Stimulated activated memory B cell treated with anti-CD40 and anti-IgM and Interleukin-4, amounts not matched to agents 10 μg/mL and 1 μg/mL and 100 μg/mL, for 72 hours (primary cell): Measurements from ENCODE around the gene ALOX15.
"Not testable (repeated sequence)": the region's sequence is repeated elsewhere in the genome, so short reads cannot be mapped to it uniquely, and the experiment has no call there.

Source experiments
- ATAC-seq: fragments of 150-1000 bp; cut with Tn5 transposase; 2 replicates; pipeline ENCODE4 v1.10.0; 2021
- H3K27ac Mint-ChIP-seq: one replicate; pipeline ENCODE4 v1.8.0; 2022; ENCODE audit warnings: mild to moderate bottlenecking, mixed read lengths
- H3K27me3 Mint-ChIP-seq: one replicate; pipeline ENCODE4 v1.8.0; 2022; ENCODE audit warnings: mixed read lengths
- H3K36me3 Mint-ChIP-seq: one replicate; pipeline ENCODE4 v1.8.0; 2022; ENCODE audit warnings: mixed read lengths
- H3K4me1 Mint-ChIP-seq: one replicate; pipeline ENCODE4 v1.8.0; 2022; ENCODE audit warnings: mixed read lengths
- H3K4me3 Mint-ChIP-seq: one replicate; pipeline ENCODE4 v1.8.0; 2022; ENCODE audit warnings: mild to moderate bottlenecking, moderate library complexity, mixed read lengths
- H3K9me3 Mint-ChIP-seq: one replicate; pipeline ENCODE4 v1.8.0; 2022; ENCODE audit warnings: mixed read lengths

ALOX15 gene

DNA sequence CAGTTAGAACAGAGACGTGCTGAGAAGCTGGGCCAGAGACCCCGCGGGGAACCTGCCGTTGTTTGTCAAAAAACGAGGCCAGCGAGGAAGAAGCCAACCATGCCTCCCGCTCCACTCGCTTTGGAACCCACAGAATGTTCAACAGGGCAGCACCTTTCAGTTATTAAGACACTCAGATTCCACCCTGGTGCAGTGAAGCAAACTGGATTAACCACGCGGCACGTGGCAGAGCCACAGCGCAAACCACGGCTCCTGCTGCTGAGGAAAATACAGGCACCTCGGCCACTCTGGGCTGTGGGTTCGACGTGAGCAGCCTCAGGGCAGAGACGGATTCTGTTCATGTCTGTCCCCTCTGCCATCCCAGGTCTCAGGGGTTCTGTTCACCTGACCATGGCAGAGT, 24.4 kb downstream of the ALOX15 start:
- no peaks in the 10 kb centered on the region for H3K4me1 Mint-ChIP-seq
- no peak for ATAC-seq
- H3K36me3 Mint-ChIP-seq = no peaks in the 10 kb centered on the region
- H3K9me3 Mint-ChIP-seq = no peaks in the 10 kb centered on the region
- no peak overlapping the region for H3K27ac Mint-ChIP-seq
- peaks cover 15% of the 10 kb centered on the region for H3K27me3 Mint-ChIP-seq
- H3K4me3 Mint-ChIP-seq = no peak overlapping the region

DNA sequence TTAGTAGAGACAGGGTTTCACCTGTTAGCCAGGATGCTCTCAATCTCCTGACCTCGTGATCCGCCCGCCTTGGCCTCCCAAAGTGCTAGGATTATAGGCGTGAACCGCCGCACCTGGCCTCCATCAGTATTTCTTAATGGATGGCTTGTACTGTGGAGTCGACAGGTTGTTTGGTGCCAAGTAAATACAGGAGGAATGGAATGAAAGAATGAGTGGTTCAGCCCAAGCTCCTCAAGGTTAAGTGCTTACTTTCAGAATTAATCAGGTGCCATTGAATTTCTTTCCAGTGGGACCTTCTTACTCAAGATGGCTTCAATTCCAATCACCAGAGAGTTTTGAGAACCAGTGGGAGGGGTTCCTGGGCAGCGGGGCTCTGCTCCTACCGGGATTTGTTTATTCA, 25.0 kb downstream of the ALOX15 start:
- Mint-ChIP-seq H3K36me3 (no peaks in the 10 kb centered on the region), H3K27ac (no peak overlapping the region), H3K9me3 (no peaks in the 10 kb centered on the region), H3K27me3 (peaks cover 18% of the 10 kb centered on the region), H3K4me1 (no peaks in the 10 kb centered on the region), H3K4me3 (no peak overlapping the region)
- no peak for ATAC-seq

DNA sequence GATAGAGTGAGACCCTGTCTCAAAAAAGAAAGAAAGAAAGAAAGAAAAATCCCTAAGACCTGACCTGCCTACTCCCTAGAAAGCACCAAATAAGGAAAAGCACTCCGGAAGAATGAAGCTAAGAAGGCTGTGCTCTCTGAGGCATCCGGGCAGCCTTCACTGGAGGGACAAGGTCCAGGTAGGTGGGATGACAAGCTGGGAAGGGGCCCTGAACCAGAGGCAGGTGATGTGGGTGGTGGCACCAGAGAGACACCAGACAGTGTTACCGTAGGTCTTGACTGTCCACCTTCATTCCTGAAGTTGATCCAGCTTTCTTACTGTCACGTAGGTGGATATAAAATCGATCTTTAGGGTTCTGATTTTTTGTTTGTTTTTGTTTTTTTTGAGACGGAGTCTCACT, 30.8 kb downstream of the ALOX15 start:
- no peak overlapping the region for H3K27ac Mint-ChIP-seq
- peaks cover 42% of the 10 kb centered on the region for H3K27me3 Mint-ChIP-seq
- H3K4me3 Mint-ChIP-seq = no peak overlapping the region
- H3K36me3 Mint-ChIP-seq = no peaks in the 10 kb centered on the region
- no peak for ATAC-seq
- H3K4me1 Mint-ChIP-seq = peaks cover 2% of the 10 kb centered on the region
- H3K9me3 Mint-ChIP-seq = no peaks in the 10 kb centered on the region

DNA sequence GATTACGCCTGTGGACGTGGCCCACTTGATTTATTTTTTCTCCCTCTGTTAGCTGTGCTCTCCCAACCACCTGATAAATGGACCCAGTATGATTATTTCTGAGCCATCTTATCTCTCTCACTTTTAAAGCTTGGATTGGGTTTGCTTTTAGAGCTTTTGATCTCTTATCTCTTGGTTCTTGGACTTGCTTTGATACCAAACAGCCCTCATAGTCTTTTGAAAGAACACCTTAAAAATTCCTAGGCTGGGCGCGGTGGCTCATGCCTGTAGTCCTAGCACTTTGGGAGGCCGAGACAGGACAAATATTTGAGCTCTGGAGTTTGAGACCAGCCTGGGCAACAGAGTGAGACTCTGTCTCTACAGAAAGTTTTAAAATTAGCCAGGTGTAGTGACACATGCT, 31.3 kb downstream of the ALOX15 start:
- Mint-ChIP-seq H3K36me3 (no peaks in the 10 kb centered on the region), H3K4me1 (peaks cover 7% of the 10 kb centered on the region), H3K4me3 (no peak overlapping the region), H3K9me3 (no peaks in the 10 kb centered on the region), H3K27me3 (peaks cover 43% of the 10 kb centered on the region), H3K27ac (no peak overlapping the region)
- no peak for ATAC-seq

DNA sequence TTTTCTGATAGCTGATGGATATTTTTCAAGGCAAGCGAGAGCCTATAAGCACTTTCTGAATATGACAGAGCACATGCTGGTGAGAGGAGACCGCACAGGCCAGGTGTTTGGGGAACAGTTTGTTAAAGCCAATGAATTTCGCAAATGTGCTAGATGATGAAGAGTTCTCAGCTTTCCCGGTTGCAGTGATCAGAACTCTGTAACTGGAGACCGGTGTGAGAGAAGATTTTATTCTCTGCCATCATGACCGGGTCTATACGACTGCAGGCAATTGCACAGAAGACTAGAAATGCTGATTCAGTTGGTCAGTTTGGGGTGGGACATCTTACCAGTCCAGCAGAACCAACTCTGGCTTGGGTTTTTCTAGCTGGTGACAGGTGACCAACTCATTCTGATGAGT, 31.7 kb downstream of the ALOX15 start:
- no peak for ATAC-seq
- H3K27ac Mint-ChIP-seq = no peak overlapping the region
- H3K27me3 Mint-ChIP-seq = peaks cover 43% of the 10 kb centered on the region
- no peak overlapping the region for H3K4me3 Mint-ChIP-seq
- no peaks in the 10 kb centered on the region for H3K9me3 Mint-ChIP-seq
- no peaks in the 10 kb centered on the region for H3K36me3 Mint-ChIP-seq
- peaks cover 7% of the 10 kb centered on the region for H3K4me1 Mint-ChIP-seq

DNA sequence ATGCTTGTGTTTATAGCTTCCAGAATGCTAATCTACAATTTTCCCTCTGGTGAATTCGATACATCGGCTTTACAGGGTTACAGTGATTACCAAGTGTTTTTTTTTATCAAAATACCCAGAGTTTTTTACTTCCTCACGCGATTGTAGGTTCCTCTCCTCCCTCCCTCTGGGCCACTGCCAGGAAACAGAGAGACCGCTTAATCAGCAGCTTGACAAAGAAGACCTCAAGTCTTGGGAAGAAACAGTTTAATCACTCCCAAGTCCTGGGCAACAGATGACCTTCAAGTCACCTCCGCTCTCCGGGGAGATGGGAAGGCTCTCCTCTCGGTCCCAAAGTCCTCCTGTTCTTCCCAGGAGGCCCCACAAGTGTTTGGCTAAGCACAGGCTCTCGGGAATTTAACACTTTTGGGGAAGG, 33.7 kb downstream of the ALOX15 start:
- no peak overlapping the region for H3K27ac Mint-ChIP-seq
- peaks cover 7% of the 10 kb centered on the region for H3K4me1 Mint-ChIP-seq
- ATAC-seq = no peak
- peaks cover 54% of the 10 kb centered on the region for H3K27me3 Mint-ChIP-seq
- H3K4me3 Mint-ChIP-seq = no peak overlapping the region
- no peaks in the 10 kb centered on the region for H3K36me3 Mint-ChIP-seq
- no peaks in the 10 kb centered on the region for H3K9me3 Mint-ChIP-seq

DNA sequence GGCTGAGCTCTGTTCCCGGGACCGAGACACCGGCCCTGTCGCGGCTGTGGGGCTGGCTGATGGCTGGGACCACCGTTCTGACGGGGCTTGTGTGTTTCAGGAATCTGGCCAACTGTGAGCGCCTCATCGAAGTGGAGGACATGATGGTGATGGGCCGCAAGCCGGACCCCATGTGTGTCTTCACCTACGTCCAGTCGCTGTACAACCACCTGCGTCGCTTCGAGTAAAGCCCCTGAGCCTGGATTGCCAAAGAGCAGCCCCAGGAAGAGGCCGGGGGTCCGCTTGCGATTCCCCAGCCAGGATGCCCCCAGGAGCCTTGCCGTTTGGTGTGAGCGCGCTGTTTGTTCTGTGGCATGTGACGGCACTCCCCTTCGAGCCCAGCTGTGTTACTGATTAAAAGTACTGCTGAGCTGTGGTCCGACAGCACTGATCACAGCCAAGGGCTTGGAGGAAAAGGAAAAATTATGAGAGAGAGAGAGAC, 34.2 kb downstream of the ALOX15 start:
- no peaks in the 10 kb centered on the region for H3K36me3 Mint-ChIP-seq
- peaks cover 54% of the 10 kb centered on the region for H3K27me3 Mint-ChIP-seq
- ATAC-seq = no peak
- H3K9me3 Mint-ChIP-seq = no peaks in the 10 kb centered on the region
- H3K27ac Mint-ChIP-seq = no peak overlapping the region
- H3K4me1 Mint-ChIP-seq = peaks cover 7% of the 10 kb centered on the region
- H3K4me3 Mint-ChIP-seq = no peak overlapping the region

DNA sequence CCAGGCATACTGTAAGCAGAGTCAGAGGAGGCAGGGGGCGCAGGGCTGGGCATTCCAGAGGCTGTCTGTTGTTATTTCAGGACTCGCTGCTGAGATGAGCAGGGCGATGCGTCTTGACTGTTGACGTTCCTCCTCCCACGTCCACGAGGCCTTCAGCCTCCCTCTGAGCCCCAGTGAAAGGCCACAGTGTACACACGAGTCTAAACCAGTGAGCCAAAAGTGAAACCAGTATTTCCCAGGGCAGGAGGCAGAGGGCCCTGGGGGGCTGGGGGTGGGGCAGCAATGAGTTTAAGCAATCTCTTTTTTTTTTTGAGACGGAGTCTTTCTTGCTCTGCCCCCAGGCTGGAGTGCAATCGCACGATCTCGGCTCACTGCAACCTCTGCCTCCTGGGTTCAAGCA, 35.7 kb downstream of the ALOX15 start:
- no peaks in the 10 kb centered on the region for H3K36me3 Mint-ChIP-seq
- H3K27ac Mint-ChIP-seq = no peak overlapping the region
- peak; percentile 67 for ATAC-seq
- H3K4me1 Mint-ChIP-seq = peaks cover 7% of the 10 kb centered on the region
- peaks cover 44% of the 10 kb centered on the region for H3K27me3 Mint-ChIP-seq
- H3K9me3 Mint-ChIP-seq = no peaks in the 10 kb centered on the region
- no peak overlapping the region for H3K4me3 Mint-ChIP-seq

DNA sequence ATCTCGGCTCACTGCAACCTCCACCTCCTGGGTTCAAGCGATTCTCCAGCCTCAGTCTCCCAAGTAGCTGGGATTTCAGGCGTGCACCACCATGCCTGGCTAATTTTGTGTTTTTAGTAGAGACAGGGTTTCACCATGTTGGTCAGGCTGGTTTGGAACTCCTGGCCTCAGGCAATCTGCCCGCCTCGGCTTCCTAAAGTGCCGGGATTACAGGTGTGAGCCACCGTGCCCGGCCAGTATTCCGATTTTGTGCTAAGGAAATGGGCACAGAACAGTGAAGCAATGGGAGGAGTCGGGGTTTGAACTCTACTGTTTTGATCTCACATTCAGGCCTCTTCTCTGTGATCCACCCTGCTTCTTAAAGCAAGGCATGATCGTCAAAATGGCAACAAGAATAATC, 36.7 kb downstream of the ALOX15 start:
- not testable (repeated sequence) for H3K36me3 Mint-ChIP-seq, H3K9me3 Mint-ChIP-seq, H3K4me1 Mint-ChIP-seq, H3K4me3 Mint-ChIP-seq, H3K27ac Mint-ChIP-seq, ATAC-seq
- H3K27me3 Mint-ChIP-seq = peaks cover 50% of the 10 kb centered on the region

DNA sequence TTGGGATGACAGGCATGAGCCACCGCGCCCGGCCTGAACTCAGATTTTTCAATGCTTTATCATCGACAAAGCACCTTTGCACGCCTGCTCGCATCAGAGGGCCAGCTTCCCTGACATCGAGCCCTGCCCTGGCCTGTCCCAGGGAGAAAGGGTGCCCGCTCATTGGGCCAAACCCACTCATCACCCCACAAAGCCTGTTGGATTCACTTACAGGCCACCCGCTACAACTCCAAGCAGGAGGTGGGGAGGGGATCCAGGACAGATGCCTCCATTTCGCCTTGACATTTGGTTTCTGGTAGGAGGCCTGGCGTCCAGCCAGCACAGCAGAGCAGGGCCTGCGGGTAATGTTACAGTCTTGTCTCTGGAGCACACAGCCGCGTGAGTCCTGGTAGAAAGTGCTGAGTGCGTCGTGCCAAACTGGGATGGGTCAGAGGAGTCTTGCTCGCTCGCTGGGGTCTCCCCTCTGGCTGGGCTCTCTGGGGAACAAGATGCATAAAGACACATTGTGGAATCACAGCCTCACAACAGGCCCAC, 37.3 kb downstream of the ALOX15 start:
- Mint-ChIP-seq H3K36me3 (no peaks in the 10 kb centered on the region), H3K4me3 (no peak overlapping the region), H3K27ac (no peak overlapping the region), H3K9me3 (no peaks in the 10 kb centered on the region), H3K27me3 (peaks cover 50% of the 10 kb centered on the region), H3K4me1 (peaks cover 7% of the 10 kb centered on the region)
- no peak for ATAC-seq

DNA sequence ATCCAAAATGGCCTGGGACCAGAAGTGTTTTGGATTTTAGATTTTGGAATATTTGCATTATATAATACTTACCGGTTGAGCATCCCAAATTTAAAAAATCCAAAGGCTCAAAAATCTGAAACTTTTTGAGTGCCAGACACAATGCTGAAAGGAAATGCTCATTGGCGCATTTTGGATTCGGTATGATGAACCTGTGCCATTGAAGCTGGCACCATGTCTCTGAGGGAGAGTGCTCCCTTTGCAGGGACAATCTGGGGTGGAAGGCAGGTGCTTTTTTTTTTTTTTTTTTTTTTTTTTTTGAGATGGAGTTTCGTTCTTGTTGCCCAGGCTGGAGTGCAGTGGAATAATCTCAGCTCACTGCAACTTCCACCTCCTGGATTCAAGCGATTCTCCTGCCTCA, 39.4 kb downstream of the ALOX15 start:
- Mint-ChIP-seq H3K9me3 (no peaks in the 10 kb centered on the region), H3K27me3 (peaks cover 50% of the 10 kb centered on the region), H3K4me3 (no peak overlapping the region), H3K27ac (no peak overlapping the region), H3K36me3 (no peaks in the 10 kb centered on the region), H3K4me1 (peaks cover 7% of the 10 kb centered on the region)
- no peak for ATAC-seq

DNA sequence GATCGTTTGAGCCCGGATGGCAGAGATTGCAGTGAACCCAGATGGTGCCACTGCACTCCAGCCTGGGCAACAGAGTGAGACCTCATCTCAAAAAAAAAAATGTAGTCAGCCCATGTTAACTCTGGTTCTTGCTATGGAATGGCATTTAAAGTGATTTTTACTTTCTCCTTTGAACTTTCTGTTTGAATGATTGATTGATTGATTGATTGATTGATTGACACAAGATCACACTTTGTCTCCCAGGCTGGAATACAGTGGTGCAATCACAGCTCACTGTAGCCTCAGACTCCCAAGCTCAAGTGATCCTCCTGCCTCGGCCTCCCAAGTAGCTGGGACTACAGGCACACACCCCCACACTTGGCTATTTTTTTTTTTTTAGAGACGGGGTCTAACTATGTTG, 40.2 kb downstream of the ALOX15 start:
- Mint-ChIP-seq H3K4me3 (no peak overlapping the region), H3K36me3 (no peaks in the 10 kb centered on the region), H3K4me1 (peaks cover 7% of the 10 kb centered on the region), H3K9me3 (no peaks in the 10 kb centered on the region), H3K27me3 (peaks cover 57% of the 10 kb centered on the region), H3K27ac (no peak overlapping the region)
- no peak for ATAC-seq

DNA sequence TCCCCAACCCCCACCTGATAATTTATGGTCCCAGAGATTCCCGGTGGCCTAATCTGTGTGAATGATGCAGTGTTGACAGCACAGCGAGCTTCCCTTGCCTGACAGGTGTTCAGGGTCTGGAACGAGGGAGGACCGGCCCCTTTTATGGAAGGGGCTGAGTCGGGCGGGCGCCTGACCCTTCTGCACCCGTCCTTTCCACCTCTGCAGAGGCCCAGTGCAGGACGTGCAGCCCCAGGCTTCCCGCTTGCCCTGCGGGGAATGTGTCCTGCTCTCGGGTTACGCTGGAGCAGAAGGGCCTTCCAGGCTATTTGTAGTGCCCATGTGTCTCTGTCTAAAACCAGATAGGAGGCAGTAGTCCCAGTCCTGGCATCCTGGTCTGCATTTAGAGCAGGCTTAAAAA, 40.9 kb downstream of the ALOX15 start:
- Mint-ChIP-seq H3K36me3 (no peaks in the 10 kb centered on the region), H3K27ac (no peak overlapping the region), H3K27me3 (peaks cover 55% of the 10 kb centered on the region), H3K4me3 (no peak overlapping the region), H3K9me3 (no peaks in the 10 kb centered on the region), H3K4me1 (peaks cover 3% of the 10 kb centered on the region)
- ATAC-seq = no peak

DNA sequence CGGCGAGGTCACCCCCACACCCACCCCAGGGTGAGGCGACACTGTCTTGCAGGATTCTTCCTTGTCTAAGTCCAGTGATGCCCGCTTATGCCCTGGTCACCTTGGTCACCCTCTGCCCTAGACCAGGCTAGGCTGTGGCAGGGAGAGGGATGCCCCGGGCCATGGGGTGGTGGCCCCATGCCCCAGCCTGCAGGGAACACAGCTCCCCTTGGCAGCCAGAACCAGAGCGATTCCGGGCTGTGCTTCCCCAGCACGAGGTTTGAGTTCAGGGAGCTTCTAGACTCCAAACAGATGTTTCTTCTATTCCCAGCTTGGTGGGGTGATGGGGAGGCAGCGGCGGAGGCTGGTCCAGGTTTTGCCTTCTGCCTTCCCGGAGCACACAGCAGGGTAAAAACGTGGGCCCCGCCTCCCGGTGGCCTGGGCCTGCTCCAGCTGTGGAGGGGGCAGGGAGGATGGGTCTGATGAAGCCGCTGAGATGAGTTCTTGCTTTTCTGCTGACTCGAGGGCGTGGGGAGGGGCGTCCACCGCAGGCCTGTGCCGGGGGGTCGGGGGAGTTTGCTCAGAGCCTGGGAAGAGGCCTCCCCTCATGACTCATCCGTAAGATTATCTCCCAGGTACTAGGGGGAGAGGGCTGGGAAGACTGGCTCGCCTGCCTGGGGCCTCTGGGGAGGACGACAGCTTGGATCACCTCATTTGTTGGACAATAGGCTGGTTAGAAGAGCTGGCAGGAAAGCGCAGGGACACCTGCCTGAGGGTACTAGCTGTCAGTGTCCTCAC, 41.8 kb downstream of the ALOX15 start:
- H3K4me3 Mint-ChIP-seq = no peak overlapping the region
- H3K4me1 Mint-ChIP-seq = peaks cover 7% of the 10 kb centered on the region
- no peaks in the 10 kb centered on the region for H3K9me3 Mint-ChIP-seq

DNA sequence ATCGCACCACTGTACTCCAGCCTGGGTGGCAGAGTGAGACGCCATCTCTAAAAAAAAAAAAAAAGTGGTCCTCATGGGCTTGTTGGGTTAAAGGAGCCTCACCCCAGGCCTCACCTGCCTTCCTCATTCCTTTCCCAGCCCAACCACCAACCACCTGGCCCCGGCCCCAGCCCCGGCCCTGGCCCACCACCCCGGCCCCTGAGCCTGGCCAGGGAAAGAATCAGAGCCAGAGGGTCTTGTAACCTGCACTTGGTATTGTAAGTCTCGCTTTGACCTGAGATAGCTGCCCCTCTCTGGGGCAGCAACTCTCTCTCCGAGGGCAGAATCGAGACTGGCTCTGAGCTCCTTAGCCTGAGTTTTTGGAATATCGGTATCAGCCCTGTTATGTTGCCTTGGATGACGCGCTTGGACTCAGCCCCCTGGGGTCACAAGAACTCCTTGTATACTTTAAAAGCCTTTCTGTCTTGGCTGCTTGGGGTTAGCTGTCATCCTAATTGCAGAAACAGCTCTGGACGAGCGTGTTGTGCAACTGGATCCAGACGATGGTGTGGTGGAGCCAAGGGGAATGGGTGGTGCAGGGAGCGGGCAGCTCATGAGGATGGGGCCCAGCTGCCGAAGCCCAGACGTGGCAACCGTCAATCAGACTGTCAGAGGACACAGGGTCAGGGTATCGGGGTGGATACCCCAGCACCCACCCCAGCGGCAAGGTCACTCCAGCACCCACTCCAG, 42.5 kb downstream of the ALOX15 start:
- H3K27me3 Mint-ChIP-seq = peaks cover 55% of the 10 kb centered on the region
- H3K27ac Mint-ChIP-seq = no peak overlapping the region
- H3K36me3 Mint-ChIP-seq = no peaks in the 10 kb centered on the region
- peaks cover 7% of the 10 kb centered on the region for H3K4me1 Mint-ChIP-seq
- no peak for ATAC-seq
- no peak overlapping the region for H3K4me3 Mint-ChIP-seq
- H3K9me3 Mint-ChIP-seq = no peaks in the 10 kb centered on the region

More for the DNA sequence above, 41.8 kb downstream of the ALOX15 start:
- no peak overlapping the region for H3K27ac Mint-ChIP-seq
- H3K27me3 Mint-ChIP-seq = peaks cover 59% of the 10 kb centered on the region
- no peaks in the 10 kb centered on the region for H3K36me3 Mint-ChIP-seq
- no peak for ATAC-seq

DNA sequence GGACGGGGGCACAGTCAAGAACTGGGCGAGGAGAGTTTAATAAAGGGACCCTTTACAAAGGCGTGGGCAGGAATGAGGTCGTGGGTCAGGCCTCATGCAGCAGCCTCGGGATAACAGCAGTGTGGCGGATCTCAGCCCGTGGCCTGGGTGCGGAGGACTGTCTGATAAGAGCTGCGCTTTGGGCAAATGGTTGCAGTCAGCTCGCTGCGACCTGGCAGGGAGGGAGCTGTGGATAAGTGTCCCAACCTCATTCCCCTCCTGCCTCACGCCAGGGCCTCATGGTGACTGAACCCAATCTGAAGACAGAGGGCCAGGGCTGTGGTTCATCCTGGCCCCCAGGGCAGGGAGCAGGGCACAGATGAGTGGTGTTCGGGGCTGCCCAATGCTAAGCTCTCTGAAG, 43.5 kb downstream of the ALOX15 start:
- Mint-ChIP-seq H3K27ac (no peak overlapping the region), H3K36me3 (no peaks in the 10 kb centered on the region), H3K9me3 (no peaks in the 10 kb centered on the region), H3K4me3 (no peak overlapping the region), H3K27me3 (peaks cover 62% of the 10 kb centered on the region), H3K4me1 (peaks cover 7% of the 10 kb centered on the region)
- no peak for ATAC-seq
